ENCODE data around the gene CXCL8.

The CXCL8 gene

DNA sequence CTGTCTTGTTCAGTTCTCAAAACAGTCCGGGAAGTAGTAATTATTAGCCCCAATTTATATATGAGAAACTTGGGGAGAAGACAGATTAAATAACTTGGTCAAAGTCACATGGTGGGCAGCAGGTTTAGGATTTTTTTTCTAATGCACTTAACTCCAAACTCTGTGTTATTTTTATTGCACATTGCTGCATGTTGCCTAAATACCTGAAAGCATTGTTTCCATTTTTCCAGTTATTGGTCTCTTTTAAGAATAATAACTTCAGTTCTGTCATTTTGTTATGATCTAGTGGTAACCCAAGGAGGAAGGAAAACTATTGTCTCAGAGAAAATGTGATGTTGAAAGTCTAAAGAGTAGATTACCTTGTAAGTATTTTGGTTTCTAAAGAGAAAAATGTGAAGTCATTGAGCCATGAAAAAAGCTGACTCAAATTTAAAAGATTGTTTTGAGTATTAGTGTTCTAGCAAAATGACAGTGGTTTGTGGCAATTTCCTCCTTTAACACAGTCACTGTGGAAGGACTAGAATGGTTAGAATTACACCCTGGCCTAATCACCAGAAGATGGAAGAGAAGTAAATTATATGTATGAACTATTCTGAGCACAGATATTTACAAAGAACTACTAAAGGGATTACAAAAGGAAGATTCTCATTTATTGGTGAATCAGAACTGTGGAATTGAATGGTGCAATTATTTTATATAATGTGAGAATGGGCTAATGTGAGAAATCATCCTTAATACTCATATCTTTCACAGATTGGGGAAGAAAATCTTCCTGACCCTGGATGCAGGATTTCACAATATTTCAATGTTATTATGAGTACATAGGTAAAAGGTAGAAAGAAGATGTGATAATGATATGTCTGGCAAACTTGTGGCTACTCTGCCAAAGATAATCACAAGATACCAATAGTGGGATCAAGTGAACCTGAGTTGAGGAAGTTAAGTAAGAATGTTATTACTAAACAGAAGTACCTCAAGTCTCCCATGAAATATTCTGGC is 21.7 kb upstream of the CXCL8 start:
- no peak for DNase-seq (ENCODE audit: low read depth in 2 of 2, low spot score in 1 of 2)

DNA sequence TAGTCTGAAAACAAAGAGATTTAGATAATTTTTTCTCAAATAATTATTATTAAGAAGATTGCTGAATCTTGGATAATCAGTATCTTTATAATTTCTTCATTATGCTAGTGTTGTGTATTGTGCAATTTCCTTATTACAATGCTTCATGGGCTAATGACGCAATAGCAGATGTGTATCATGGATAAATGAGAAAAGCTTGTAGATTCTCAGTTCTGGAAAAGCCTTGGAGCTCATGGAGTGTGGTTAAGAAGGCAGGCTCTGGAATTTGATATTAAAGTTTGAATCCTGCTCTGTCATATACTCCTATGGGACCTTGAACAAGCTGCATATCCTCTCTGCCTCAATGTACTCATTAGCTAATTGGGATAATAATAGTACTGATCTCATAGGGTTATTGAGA is 18.9 kb upstream of the CXCL8 start:
- DNase-seq (ENCODE audit: low read depth in 2 of 2, low spot score in 1 of 2), result no peak

DNA sequence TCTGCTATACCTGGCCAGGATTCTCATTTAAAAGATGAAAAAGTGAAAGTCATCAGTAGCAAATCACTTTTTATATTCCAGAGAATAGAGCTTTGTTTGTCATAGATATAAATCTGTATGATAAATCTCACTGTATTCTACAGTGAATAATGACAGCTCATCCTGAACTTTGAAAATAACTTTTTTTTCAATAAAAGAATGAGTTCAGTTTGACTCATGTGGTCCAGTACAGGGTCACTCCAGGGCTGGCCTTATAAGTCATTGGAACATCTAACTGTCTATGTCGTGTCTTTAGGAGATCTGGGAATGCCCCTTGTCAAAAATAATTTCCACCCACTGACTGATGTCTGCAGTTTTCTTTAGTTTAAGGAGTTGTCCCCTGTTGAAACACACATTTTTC is 18.5 kb upstream of the CXCL8 start:
- DNase-seq (ENCODE audit: low read depth in 2 of 2, low spot score in 1 of 2), result no peak

DNA sequence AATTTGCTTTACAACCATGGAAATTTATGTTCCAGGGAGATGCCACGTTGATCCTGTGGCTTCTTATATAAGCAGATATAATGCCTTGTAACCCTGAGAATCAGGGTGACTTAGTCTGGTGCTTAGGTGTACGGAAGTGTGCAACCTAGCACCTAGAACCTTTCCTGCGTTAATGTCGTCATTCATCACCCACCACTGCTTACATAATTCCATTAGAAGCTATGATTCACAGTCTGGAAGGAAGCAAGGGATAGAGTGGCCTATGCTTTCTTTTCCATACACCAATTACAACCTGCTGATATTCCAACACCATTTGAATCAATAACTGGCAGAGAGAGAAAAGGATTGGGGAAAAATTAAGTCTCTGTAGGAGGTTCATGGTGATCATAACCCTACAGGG is 17.3 kb upstream of the CXCL8 start:
- no peak for DNase-seq (ENCODE audit: low read depth in 2 of 2, low spot score in 1 of 2)

DNA sequence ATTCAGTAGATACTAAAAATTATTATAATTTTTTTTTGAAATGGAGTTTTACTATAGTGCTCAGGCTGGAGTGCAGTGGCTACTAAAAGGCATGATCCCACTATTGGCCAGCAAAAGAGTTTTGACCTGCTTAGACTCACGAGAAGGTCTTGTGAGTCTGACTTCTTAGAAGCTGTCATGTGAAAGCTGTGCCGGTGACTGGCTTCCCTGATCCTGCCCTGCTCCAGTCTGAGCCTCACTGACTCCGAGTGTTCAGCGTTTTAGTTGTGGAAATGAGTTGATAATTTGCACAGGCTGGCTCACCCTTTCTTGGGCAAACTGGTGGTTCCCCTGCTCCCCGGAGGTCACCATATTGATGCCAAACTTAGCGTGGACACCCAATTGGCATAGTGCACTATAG is 16.4 kb upstream of the CXCL8 start:
- no peak for DNase-seq (ENCODE audit: low read depth in 2 of 2, low spot score in 1 of 2)

DNA sequence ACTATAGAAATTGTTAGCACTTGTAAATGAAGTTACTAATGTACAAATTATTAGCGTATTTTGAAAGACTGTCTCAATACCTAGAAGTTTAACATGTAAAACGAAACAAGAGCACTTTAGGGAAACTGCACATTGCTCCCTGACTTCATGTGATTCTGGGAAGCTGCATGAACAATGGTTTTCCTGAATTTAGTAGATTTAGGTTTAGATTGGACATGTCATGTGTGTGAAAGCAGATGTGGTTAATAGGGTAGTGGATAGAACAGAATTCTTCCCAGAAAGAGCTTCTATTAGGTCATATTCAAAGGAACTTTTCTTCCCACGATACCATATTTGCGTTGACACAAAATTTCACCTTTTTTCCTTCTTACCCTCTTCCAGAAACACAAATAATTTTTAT is 14.9 kb upstream of the CXCL8 start:
- no peak for DNase-seq (ENCODE audit: low read depth in 2 of 2, low spot score in 1 of 2)

DNA sequence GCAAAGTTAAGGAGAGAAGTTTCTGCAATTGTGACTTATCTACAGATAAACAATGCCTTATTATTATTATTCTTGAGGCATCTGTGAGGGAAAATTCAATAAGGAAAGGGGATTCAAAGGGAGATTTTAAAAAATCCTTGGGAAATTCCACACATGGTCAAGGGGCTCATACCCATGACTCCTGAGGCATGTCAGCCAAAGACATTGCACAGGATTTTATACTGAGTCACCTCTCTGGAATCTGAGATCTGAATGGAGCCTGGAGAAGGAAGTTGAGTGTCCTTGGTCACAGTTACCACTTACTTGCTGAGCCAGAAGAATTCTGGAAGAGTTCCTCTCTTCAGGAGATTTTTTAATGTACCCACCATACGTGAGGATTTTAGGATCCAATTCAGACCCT is 14.4 kb upstream of the CXCL8 start:
- no peak for DNase-seq (ENCODE audit: low read depth in 2 of 2, low spot score in 1 of 2)

DNA sequence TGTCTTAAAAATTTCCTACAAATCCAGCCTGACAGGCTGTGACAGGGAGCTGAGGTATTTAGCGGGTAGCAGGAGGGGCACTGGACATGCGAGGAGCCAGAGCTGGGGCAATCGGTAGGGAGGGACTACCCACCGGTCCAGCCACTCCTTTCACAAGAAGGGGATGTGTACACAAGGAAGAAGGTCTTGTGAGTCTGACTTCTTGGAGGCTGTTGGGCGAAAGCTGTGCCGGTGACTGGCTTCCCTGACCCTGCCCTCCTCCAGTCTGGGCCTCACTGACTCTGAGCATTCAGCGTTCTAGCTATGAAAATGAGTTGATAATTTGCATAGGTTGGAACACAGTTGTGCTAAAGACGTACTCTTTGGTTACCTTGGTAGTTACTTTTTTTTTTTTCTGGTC is 12.7 kb upstream of the CXCL8 start:
- DNase-seq (ENCODE audit: low read depth in 2 of 2, low spot score in 1 of 2), result no peak

DNA sequence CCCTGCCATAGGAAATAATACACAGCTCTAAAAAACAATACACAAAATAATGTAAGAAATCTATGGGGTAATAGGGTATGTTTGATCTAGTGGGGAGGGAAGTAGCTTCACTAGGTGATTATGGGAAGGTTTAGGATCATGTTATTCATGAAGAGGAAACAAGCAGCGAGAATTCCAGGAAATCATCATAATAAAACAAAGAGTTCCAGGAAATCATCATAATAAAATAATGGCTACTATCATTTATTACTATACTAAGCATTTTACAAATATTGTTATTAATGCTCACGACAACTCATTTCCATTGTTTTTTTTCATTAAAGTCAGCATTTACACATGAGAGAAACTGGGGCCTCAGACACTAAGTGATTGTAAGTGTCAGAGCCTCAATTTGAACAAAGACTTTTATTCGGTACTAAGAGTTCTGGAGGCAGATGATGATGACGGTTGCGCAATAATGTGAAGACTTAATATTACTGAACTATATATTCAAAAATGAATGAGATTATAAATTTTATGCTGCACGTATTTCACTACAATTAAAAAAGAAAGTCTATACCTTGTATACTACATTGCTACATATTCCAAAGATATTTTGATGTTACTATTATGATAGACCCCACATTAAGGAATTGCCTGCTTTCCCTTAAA is 12.2 kb upstream of the CXCL8 start:
- no peak for DNase-seq (ENCODE audit: low read depth in 2 of 2, low spot score in 1 of 2)

DNA sequence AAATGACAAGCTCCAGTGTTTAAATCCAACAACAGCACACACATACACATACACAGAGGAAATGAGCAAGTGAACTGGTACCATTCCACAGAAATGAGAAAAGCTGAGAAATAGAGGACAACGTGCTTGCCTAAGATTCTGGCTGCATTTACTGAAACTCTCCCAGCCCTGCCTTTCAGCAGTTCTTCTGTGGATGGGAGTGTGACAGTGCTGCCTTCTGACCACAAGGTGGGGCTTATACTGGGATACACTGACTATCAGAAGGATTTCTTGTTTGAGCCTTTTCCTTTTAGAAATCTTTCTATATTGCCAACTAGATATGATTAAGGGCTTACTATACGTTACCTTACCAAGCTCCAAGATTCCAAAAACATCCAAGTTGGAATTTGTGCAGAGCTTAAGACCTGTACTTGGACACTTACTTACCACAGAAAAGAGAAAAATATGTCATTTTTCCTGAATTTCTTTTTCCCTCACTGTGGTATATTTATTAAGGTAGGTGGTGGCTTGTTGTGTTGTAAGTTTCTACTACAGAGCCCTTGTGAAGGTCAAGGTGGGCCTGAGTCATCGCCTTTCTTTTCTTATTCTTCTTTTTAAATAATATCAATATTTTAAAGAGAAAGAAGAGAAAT is 10.7 kb upstream of the CXCL8 start:
- DNase-seq (ENCODE audit: low read depth in 2 of 2, low spot score in 1 of 2), result no peak

DNA sequence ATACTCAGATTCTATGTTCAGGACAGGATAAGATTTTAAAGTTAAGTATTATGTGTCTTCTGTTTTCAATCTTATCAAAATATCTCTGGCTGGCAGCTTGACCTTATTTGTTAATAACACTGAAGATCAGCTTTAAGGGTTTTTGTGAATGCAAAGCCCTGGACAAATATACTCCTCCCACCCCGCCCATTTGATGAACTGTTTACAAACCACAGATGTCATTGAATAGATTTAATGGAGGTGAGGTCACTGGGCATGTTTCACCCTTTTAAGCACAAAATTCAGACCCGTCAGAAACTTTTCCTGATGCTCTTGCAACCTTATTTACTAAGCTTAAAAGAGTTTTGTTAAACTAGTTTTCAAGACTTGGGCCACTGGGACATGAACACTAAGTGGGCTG is 10.1 kb upstream of the CXCL8 start:
- DNase-seq (ENCODE audit: low read depth in 2 of 2, low spot score in 1 of 2), result no peak

DNA sequence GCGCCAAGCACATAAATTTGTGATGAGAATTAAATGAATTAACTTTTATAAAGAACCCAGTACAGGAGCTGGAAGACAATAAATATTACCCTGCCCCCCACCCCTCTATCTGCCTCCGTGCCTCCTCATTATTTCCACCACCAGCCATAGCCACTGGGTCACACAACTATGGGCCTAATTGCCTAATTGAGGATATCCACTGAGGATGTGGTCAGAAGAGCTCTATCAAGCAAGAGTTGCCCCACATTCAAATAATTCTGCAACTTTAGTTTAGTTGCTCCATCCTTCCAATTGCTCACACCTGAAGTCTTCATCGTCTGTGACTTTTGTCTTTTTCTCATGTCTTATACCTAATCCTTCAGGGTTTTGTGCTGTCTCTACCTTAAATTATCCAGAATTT is 9.5 kb upstream of the CXCL8 start:
- no peak for DNase-seq (ENCODE audit: low read depth in 2 of 2, low spot score in 1 of 2)

DNA sequence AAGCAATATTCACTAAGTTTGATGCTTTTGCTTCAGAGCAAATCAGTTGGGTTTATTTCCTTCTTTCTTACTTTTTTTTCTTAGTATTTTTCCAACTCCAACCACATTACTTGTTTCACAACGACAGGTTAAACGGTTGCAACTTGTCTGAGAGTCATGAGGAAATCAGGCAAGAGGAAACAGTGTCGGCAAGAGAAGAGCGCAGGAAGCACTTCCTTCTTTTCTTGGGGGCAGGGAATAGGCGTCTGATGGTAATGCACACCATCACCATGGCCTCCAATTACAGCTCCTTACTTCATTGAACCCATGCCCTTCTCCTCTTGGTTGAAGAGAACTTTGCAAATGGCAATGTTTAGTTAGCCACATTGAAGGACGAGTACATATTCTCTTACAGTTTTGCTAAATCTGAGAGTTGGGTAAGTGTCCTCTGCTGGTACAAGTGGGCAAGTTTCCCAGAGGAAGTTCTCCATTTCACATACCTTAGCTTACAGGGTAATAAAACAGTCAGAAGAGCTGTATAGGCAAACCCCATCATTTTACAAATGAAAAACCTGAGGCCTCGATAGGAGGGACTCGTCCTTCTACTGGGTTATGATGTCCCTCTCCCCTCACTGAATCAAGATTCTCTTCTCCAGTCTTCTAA is 8.3 kb upstream of the CXCL8 start:
- no peak for DNase-seq (ENCODE audit: low read depth in 2 of 2, low spot score in 1 of 2)

DNA sequence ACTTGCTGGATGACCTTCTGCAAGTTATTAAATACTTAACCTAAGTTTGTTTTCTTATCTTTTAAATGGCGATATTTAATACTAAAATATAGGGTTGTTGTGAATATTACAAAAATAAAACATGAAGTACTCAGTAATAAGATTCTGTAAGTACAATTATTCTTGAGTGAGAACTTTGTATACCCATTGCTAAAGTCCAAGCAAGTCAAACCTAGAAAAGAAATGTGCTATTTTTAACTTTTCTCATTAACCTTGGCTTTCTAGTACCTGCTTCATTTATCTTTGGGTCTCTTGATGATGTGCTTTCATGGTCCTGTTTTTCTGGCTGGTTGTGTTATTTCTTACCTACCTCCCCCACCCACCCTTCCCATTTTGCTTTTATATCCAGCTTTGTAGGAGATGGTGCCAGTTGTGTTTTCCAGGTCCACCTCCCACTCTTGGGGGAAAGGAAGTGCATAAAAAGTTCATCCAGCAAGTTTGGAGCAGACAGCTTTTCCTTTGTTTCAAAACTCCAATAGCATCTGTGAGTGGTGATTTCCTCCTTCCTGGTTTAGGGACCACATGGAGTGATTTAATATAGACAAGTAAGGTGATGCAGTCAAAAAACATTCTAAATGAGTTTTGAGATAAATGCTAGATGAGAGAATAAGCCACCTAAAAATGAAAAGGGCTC is 7.5 kb upstream of the CXCL8 start:
- no peak for DNase-seq (ENCODE audit: low read depth in 2 of 2, low spot score in 1 of 2)

DNA sequence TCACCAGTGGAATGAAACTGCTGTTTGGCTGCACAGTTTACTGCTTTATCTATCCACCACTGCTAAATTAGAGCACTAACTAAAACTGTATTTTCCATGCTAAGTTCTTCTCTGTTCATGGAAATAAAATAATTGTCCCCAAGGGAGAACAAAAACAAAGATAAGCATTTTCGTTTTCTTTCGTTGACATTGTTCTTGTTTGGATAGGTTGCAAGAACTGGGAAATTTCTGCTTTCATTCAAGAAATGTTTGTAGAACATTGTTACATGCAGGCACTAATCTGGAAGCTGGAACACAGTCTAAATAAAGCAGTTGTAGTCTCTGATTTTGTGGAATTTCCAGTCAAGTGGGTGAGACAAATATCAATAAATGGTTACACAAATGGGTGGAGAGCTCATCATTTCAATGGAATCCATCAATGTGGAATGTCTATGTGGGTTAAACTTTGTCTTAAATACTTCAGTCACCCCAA is 5.8 kb upstream of the CXCL8 start:
- no peak for DNase-seq (ENCODE audit: low read depth in 2 of 2, low spot score in 1 of 2)

DNA sequence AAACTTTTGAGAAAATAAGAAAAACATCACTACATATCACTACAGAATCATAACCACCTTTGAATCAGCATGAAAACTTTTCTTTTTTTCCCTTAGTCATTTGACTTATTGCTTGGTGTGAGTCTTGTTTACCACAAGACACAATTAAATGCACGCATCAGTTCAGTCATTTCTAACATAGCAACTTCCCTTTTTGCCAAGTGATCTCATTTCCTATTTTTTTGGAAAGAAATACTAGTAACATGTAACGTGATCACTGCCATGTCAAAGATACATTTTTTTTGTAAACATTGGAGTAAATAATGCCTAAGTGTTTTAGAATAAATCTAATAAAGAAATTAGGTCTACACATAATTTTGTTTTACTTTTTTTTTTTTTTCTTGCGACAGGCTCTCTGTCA is 5.1 kb upstream of the CXCL8 start:
- DNase-seq (ENCODE audit: low read depth in 2 of 2, low spot score in 1 of 2), result no peak

DNA sequence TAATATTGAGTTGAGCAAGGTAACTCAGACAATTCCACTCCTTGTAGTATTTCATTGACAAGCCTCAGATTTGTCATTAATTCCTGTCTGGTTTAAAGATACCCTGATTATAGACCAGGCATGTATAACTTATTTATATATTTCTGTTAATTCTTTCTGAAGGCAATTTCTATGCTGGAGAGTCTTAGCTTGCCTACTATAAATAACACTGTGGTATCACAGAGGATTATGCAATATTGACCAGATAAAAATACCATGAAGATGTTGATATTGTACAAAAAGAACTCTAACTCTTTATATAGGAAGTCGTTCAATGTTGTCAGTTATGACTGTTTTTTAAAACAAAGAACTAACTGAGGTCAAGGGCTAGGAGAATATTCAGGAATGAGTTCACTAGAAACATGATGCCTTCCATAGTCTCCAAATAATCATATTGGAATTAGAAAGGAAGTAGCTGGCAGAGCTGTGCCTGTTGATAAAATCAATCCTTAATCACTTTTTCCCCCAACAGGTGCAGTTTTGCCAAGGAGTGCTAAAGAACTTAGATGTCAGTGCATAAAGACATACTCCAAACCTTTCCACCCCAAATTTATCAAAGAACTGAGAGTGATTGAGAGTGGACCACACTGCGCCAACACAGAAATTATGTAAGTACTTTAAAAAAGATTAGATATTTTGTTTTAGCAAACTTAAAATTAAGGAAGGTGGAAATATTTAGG is 821 bp downstream of the CXCL8 start:
- DNase-seq (ENCODE audit: low read depth in 2 of 2, low spot score in 1 of 2), result no peak

DNA sequence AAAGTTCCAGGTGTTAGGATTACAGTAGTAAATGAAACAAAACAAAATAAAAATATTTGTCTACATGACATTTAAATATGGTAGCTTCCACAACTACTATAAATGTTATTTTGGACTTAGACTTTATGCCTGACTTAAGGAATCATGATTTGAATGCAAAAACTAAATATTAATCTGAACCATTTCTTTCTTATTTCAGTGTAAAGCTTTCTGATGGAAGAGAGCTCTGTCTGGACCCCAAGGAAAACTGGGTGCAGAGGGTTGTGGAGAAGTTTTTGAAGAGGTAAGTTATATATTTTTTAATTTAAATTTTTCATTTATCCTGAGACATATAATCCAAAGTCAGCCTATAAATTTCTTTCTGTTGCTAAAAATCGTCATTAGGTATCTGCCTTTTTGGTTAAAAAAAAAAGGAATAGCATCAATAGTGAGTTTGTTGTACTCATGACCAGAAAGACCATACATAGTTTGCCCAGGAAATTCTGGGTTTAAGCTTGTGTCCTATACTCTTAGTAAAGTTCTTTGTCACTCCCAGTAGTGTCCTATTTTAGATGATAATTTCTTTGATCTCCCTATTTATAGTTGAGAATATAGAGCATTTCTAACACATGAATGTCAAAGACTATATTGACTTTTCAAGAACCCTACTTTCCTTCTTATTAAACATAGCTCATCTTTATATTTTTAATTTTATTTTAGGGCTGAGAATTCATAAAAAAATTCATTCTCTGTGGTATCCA is 1.6 kb downstream of the CXCL8 start:
- no peak for DNase-seq (ENCODE audit: low read depth in 2 of 2, low spot score in 1 of 2)

DNA sequence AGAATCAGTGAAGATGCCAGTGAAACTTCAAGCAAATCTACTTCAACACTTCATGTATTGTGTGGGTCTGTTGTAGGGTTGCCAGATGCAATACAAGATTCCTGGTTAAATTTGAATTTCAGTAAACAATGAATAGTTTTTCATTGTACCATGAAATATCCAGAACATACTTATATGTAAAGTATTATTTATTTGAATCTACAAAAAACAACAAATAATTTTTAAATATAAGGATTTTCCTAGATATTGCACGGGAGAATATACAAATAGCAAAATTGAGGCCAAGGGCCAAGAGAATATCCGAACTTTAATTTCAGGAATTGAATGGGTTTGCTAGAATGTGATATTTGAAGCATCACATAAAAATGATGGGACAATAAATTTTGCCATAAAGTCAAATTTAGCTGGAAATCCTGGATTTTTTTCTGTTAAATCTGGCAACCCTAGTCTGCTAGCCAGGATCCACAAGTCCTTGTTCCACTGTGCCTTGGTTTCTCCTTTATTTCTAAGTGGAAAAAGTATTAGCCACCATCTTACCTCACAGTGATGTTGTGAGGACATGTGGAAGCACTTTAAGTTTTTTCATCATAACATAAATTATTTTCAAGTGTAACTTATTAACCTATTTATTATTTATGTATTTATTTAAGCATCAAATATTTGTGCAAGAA is 2.3 kb downstream of the CXCL8 start:
- DNase-seq (ENCODE audit: low read depth in 2 of 2, low spot score in 1 of 2), result no peak

All from stimulated activated CD8-positive, alpha-beta memory T cell treated with anti-CD3 and anti-CD28 coated beads, Interleukin-4, amount 100 ng/mL, for 1 hour (primary cell).